Activated T-cell treated with anti-CD3 and anti-CD28 coated beads for 4 hours (primary cell): ENCODE results near the gene LAMTOR3.
A peak's percentile ranks its signal among the peaks of the same experiment; 100 is the strongest.

Experiments
- DNase-seq: peaks from one replicate; pipeline ENCODE4 v3.0.0-alpha.2; 2020

The LAMTOR3 gene, protein sequence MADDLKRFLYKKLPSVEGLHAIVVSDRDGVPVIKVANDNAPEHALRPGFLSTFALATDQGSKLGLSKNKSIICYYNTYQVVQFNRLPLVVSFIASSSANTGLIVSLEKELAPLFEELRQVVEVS

DNA sequence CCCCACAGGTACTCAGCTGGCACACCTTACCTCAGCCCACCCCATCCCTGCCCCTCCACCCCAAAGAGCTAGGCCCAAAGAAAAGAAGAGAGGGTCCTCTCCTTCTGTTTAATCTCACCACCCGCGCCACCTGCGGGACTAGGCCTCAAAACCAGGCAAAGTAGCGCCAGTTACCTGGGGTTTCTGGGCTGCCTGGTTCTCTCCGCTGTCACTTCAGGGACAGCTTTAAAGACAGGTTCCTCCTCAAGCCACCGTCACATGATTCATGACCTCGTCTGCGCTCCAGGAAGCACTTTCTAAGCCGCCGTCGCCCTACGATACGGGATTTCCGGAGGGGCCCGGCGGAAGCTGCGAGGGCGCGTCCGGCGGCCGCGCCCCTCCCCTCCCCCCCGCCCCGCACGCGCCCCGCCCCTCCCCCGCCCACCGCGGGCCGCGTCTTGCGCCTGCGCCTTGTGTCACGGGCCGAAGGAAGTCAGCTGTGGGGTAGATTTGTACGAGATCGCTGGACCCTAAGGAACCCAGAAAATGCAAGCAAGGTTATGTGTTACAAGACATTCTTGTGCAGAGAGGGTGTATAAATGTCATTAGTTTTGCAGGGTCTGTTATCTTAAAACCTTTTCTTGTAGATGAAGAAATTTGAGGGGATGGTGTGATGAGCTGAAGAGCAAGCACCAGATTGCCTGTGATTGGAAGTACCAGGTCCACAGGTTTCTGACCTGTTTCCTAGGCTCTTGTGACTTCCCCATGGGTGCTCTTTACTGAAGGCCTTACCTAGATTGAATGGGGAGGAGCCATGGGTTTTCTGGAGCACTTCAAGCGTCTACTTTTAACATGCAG, at the start of gene LAMTOR3:
Gene LAMTOR3, minus strand, starts transcription at position 267 of the 837 bp plus-strand sequence. CDS start 464 bp downstream, outside the sequence.
- DNase-seq: peak; percentile 81

DNA sequence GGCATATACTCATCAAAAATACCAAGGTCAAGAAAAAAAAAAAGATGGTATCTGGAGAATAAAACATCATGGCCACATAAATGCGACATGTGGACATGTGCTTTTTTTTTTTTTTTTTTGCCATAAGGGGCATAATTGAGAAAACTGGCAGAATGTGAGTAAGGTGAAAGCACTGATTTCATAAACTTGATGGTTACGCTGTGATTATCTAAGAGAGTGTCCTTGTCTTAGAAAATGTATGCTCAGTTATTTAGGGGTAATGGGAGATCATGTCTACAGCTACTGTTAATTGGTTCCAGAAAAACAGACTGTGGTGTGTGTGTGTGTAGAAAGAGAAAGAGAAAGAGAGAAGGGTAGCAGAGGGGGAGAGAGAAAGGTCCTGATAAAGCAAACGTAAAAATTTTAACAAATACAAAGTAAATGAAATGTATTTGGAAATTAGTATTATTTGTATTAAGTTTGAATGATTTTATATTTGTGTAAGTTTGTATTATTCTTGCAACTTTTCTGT, 44.1 kb upstream of the LAMTOR3 start:
- no peak for DNase-seq

DNA sequence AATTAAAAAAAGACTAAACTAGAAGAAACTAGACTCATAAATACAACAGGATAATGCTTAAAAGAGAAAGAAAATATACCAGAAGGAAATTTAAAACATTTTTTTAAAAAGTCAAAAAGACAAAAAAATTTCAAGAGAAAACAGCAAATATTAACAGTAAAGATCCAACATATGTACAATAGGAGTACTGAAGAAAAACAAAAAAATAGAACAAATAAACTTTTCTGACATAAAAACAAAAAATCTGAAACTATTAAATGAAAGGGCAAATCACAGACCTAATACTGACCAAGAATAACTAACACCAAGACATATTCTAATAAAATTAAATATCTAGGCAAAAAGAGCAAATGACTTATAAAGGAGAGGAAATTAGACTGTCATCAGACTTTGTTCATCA, 40.7 kb upstream of the LAMTOR3 start:
- no peak for DNase-seq

DNA sequence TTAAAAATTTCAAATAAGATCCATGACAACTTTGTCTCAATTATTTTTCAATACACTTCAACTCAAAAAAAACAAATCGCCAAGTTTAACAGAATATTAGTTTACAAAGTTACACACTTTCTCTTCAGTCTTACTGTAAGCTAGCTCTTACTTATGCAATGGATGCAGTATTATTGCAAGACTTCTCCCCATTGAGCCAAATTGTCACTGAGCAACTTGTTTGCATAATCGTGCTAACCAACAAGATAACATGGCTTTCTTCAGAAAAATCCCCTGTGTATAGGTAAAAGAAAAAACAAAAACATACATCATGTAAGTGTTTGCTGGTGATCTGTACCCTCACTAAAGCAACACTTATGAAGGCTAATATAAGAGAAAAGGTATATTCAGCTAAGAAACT, 33.3 kb upstream of the LAMTOR3 start:
- no peak for DNase-seq

DNA sequence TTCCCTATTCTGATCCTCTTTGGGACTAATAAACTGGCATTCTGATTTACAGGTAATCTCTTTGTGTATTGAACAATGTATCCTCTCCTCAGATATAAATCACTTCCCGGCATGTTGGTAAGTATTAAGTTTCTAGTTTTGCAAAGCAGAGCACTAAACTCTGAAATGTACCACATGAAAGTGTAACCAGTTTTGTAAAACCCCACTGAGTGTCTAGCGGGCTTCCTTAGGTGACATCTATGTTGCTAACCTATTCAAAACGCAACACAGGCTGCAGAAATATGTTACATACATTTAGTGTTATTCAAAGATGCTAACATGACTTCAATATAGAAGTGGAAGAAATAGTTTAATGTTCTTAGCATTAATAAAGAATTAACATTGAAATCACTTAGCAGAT, 26.9 kb upstream of the LAMTOR3 start:
- DNase-seq: no peak

DNA sequence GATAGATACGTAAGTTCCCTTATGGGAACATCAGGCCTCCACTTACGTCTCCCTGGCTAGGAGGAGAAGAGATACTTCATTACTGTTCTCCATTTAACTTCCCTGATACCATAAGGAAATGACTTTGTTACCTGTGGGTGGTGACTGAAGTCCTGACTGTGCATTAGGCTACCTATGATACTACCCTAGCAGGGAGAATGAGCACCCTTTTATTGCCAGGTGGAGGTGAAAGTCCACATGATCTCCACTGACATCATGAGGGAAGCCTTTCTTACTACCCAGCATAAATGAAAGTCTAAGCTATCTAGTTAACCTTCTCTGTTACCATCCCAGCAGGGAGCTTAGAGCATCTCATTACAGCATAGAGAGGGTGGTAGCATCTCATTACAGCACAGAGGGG, 24.4 kb upstream of the LAMTOR3 start:
- no peak for DNase-seq

DNA sequence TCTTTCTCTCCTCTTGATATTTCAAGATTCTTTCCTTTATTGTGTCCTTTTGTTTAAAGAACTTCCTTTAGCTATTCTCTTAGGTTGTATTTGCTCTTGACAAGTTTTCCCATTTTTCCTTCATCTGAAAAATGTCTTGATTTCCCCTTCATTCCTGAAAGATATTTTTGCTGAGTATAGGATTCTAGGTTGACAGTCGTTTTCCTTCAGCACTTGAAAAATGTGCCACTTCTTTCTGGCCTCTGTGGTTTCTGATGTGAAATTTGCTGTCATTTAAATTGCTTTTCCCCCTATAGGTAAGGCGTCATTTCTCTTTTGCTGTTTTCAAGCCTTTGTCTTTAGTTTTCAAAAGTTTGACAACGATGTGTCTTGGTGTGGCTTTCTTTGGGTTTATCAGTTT, 23.3 kb upstream of the LAMTOR3 start:
- DNase-seq: no peak

DNA sequence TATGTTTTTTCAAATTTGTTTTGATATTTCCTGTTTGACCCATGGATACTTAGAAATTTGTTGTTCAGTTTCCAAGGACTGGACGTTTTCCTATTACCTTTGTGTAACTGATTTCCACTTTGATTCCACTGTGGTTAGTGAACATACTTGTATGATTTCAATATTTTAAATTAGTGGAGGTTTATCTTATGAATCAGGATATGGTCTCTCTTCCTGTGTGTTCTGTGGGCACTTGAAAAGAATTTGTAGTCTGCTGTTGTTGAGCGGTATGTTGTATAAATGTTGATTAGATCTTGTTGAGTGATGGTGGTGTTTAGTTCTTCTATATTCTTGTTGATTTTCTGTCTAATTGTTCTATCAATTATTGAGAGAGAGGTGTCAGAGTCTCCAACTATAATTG, 21.2 kb upstream of the LAMTOR3 start:
- DNase-seq: no peak

DNA sequence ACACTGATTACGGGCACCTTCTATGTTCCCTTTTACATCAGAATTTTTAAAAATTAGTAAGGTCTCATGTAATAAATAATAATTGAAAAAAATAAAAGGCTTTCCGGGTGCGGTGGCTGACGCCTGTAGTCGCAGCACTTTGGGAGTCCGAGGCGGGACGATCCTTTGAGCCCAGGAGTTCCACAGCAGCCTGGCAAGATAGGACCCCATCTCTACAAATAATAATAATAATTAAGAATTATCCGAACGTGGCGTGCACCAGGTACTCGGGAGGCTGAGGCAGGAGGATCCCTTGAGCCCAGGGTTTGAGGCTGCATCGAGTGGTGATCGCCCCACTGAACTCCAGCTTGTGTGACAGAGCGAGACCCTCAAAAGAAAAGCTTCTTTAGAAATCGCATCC, 771 bp upstream of the LAMTOR3 start:
- no peak for DNase-seq

DNA sequence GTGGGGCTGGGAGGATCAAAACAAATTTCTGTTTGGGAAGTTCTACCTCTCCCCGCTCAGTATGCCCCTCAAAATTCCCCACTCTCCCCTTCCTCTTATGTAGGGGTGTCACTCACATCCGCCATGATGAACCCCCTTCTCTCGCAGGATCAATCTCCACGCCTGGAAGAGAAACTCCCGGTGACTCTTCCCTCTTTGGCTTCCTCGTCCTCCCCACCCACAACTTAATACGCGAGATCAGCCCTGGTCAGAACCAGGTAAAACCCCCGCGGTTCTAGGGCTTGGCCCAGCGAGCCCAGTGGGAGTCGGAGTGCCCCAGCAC, 427 bp downstream of the LAMTOR3 start:
- DNase-seq: peak; percentile 4

DNA sequence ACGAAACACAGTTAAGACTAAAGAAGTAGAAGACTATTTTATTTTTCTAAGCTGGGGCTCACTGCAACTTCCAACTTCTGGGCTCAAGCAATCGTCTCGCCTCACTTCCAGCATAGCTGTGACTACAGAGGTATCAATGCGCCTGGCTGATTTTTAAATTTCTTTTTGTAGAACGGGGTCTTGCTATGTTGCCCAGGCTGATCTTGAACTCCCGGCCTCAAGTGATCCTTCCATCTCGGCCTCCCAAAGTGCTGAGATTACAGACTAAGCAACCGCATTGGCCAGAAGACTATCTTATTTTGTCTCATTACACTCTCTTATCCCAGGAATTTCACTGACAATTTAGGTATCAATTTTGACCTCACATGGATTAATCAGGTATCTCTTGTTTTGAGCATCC, 1.2 kb downstream of the LAMTOR3 start:
- DNase-seq: no peak

DNA sequence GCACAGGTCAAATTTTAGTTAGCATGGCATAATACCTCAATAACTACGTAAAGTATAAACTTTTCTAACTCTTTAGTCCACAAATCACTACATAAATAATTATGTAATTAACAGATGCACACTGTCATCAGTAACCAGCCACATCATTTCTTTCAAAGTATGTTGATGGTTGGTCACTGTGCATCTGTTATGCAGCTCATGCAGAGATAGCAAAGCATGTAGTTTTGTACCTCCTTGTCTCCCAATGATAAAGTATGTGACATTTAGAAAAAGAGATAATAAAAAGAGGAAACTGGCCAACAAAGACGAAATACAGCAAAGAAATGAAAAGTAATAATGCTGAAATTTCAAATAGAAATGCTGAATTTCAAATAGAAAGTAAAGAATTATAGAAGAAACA, 2.9 kb downstream of the LAMTOR3 start:
- no peak for DNase-seq

DNA sequence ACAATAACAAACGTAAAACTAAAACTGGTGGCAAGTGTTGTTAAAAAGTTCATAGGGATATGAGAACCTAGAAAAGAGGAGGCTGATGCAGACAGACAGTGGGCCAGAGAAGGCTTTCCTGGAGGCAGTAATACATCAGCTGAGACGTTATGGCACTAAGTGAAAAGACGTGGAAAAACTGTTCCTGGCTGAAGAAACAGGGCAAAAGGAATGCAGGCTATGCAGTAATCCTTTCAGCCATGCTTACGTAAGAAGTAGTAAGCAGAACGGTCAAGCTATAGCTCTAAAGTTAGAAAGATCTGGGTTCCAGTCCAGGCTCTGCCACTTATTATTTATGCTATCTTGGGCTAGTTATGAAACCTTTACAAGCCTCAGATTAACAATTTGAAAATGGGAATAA, 6.4 kb downstream of the LAMTOR3 start:
- no peak for DNase-seq

DNA sequence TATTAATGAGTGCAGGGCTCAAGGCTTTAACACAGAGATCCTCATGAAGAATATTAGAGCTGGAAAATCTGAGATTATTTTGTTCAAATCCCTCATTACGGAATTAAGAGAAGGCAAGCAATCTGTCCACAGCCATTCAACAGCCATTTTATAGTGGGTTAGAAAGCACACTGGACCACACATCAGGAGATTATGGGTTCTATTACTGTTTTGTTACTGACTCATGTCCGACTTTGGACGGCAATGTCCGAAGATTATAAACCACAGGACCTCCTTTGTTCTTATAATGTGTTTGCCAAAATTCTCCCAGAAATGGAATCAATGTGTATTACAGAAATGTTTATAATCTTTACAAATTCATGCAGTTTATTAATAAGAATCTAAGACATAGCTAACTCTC, 8.1 kb downstream of the LAMTOR3 start:
- no peak for DNase-seq

DNA sequence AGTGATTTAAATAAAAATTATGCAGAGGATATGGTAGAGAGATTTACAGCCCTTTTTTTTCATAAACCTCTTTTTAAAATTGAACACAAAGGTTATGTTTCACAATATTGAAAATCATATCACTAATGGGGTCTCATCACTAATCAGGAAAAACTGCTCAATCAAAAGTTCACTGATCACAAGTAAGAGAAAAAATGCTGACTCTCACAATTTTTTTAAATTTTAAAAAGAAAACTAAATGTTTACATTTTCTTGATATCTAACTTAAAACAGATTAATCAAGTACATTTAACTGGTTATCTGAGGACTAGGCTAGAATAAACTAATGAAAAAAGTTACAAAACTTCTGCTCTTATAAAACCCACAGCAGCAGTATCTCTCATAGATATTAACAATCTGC, 8.5 kb downstream of the LAMTOR3 start:
- no peak for DNase-seq

DNA sequence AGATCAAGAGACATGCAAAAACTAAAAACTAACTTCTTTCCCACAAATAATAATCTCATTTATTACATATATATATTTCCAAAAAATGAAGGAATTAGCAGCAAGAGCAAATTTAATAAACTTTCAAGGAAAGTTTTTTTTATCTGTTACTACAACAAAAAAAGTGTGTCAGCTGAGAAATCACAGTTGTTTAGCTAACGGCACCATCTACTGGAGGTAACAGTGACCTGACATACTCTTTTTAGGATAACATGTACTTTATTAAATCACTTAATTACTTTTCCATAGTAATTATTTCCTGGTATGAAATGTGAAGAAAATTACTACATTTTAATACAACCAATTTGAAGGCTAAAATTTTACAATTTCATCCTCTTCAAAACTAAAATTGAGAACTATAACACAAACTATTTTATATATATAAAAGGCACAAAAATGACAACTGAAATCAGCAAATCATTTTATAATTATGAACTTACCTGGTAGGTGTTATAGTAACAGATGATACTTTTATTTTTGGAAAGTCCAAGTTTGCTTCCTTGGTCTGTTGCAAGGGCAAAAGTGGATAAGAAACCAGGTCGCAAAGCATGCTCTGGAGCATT, 9.1 kb downstream of the LAMTOR3 start:
- DNase-seq: no peak

DNA sequence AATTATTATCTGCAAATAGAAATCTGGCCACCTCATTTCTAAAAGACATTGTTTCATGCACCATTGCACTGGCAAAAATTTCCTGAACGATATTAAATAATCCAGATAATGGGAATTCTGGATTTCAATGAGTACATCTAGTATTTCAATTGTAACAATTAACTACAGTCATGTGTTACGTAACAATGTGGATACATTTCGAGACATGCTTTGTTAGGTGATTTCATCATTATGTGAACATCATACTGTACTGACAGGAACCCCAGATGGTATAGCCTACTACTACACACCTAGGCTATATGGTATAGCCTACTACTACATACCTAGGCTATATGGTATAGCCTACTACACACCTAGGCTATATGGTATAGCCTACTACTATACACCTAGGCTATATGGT, 14.8 kb downstream of the LAMTOR3 start:
- no peak for DNase-seq

DNA sequence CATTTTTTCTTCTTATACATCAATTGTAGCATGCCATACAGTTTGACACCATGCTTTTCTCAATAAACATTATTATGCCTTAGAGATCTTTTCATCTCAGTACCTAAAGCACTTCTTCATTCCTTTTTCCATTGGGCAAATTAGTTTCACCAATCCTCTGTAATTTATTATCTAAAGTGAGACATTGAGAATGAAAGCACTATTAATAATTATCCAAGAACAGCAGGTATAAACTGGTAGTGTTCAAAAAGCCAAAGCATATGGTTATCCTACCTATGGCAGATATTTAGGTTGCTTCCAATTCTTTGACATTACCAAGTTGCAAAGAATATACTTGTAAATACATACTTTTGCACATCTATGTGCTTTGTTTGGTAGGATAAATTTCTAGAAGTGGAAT, 15.6 kb downstream of the LAMTOR3 start:
- DNase-seq: no peak

DNA sequence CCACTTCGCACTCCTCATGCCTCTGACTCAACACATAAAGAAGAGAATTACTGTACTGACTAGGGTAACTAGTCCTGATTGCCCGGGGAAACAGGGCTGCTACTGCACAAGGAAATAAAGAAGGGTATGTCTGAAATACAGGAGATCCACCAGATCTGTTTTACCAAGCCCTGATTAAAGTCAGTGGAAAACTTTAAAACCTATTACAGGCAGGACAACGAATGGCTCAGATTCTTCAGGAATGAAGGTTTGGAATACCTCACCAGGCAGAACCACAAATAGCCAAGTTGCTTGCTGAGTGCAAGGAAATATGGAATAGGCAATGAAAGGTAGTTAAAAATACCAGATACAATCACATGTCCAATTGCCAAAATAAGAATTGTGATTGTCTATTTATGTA, 17.3 kb downstream of the LAMTOR3 start:
- DNase-seq: no peak

DNA sequence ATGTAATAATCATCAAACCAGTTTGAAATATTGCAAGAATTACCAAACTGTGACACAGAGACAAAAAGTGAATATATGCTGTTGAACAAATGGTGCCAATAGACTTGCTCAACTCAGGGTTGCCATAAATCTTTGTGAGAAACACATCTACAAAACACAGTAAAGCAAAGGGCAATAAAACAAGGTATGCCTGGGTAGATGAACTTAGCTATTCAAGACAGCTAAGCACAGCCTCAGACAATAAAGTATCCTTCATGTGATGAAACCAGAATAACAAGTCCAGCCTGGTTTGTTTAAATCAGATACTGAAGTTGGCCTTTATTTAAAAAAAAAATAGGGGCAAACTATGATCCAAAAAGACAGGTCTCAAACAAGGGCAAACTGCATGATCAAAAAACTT, 19.2 kb downstream of the LAMTOR3 start:
- DNase-seq: no peak

DNA sequence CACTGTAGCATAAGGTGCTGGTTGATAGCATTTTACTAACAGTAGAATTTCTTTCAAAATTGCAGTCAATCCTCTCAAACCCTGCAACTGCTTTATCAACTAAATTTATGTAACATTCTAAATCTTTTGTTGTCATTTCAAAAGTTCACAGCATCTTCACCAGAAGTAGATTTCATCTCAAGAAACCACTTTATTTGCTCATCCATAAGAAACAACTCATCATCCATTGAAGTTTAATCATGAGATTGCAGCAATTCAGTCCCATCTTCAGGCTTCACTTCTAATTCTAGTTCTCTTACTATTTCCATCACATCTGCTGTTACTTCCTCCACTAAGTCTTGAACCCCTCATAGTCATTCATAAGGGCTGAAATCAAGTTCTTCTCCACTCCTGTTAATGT, 21.7 kb downstream of the LAMTOR3 start:
- DNase-seq: no peak

DNA sequence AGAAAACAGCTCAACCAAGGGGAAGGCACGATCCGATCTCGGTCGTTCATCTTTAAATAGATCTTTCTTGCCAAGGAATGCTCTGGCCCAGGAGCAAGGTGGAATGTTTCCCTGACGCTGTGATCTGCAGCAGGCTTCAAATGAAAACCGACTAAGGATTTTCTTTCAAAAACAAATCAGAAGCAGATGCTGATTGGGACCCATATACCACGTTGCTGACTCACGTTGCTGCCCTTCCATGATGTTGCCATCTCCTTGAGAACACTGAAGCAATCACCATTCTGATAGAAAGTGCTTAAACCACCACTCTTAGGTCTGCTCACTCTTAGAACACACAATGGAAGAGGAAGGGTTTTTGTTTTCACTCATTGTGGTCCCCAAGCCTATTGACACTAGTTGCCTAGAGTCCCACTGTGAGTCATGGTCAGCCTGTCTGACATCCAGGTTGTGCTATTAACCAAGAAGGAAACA, 26.1 kb downstream of the LAMTOR3 start:
- DNase-seq: no peak

DNA sequence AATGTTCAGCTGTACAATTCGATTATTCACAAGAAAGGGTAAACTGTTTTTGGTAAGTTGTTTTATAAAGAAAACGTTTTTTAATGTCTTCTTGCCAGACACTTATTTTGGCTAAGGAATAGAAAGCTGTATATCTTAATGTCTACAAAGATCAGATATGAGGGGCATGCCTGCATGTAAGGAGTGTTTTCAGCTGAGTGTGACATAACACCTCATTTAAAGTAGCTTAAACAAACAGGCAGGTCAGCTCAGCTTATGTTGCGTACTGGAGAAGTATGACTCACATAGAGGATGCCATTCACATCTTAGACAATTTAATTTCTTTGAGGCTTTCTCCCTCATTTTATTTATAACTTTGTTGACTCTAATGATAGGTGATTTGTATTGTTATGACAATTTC, 30.4 kb downstream of the LAMTOR3 start:
- DNase-seq: no peak
